Adipocyte (in vitro differentiated cells): Measurements from ENCODE around the gene HAND1.

Experiments
- DNase-seq: peaks from one replicate; pipeline ENCODE4 v3.0.0-alpha.2; 2015; ENCODE audit warnings: low read depth
- H3K27me3 ChIP-seq: replicated peaks from 2 replicates; pipeline ENCODE4 v1.7.0; 2013; ENCODE audit warnings: mild to moderate bottlenecking, low read length, moderate library complexity; ENCODE audit not compliant: control insufficient read depth, insufficient read depth
- H3K36me3 ChIP-seq: 2 replicates; pipeline ENCODE4 v1.7.0; 2013; ENCODE audit warnings: low read length, mild to moderate bottlenecking, moderate library complexity; ENCODE audit not compliant: control insufficient read depth, insufficient read depth, severe bottlenecking
- H3K4me1 ChIP-seq: 2 replicates; pipeline ENCODE4 v1.7.0; 2013; ENCODE audit warnings: mild to moderate bottlenecking, low read length, moderate library complexity; ENCODE audit not compliant: control insufficient read depth, insufficient read depth
- H3K4me3 ChIP-seq: 2 replicates; pipeline ENCODE4 v1.7.0; 2013; ENCODE audit warnings: mild to moderate bottlenecking, low read length, moderate library complexity
- H3K9ac ChIP-seq: 2 replicates; pipeline ENCODE4 v1.7.0; 2013; ENCODE audit warnings: mild to moderate bottlenecking, low read length, moderate library complexity
- H3K9me3 ChIP-seq: 2 replicates; pipeline ENCODE4 v1.7.0; 2013; ENCODE audit warnings: mild to moderate bottlenecking, low read length, moderate library complexity; ENCODE audit not compliant: control insufficient read depth

The HAND1 gene

DNA sequence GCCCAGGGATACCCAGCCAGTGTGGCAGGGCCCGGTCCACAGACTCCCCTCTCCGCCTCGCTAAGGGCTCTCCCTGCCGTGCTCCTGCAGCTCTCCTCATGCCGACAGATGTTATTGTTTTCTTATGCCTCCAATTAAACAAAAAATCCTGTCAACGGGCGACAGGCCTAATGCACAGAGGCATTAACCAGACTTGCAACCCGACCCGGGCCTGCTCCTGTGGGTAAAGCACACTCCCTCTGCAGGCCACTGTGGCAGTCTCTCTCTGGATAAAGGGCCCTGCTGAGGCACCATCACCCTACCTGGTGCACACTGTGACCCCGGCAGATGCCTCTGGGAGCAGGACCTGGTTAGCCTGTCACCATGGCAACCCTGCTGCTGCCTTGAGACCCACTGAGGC, 27.5 kb upstream of the HAND1 start:
- Histone ChIP-seq H3K4me1 (no peaks in the 10 kb centered on the region), H3K9me3 (no peaks in the 10 kb centered on the region), H3K4me3 (no peak overlapping the region), H3K36me3 (no peaks in the 10 kb centered on the region), H3K9ac (no peak overlapping the region), H3K27me3 (peaks cover 48% of the 10 kb centered on the region)
- DNase-seq, result no peak

DNA sequence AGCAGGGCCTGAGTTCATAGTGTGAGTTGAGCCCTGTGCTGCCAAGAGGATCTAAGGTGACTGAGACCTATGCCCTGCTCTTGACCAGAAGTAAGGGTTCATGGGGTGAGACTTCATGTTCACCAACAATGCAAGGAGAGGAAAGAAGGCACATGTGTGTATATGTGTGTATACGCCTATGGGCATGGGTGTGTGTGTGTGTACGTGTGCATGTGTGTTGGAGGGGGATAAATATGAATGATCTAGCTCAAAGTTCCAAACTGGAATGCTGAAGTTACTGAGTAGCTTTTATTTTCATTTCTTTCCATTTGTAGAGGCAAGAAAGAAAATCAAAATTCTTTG, 25.6 kb upstream of the HAND1 start:
- H3K27me3 ChIP-seq, result peaks cover 40% of the 10 kb centered on the region
- no peak overlapping the region for H3K9ac ChIP-seq
- no peaks in the 10 kb centered on the region for H3K4me1 ChIP-seq
- no peaks in the 10 kb centered on the region for H3K9me3 ChIP-seq
- H3K36me3 ChIP-seq, result no peaks in the 10 kb centered on the region
- DNase-seq, result no peak
- no peak overlapping the region for H3K4me3 ChIP-seq

DNA sequence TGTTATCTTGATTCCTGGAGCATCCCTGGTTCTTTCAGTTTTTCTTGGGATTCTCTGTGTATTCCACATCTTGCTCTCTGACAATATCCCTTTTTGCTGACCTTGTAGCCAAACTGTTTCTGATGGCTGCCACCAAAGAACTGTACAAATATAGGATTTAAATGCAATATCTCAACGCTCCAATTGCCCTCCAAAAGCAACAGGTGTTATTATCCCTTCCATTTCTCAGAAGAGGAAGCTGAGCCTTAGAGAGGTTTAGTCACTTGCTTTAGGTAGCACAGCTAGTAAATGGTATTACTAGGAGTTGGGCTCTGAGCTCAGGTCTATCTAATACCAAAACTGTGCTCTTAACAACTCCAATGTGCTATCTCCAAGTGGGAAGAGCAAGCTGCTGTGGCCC, 24.2 kb upstream of the HAND1 start:
- Histone ChIP-seq H3K9ac (no peak overlapping the region), H3K9me3 (no peaks in the 10 kb centered on the region), H3K4me3 (no peak overlapping the region), H3K27me3 (peaks cover 47% of the 10 kb centered on the region), H3K4me1 (no peaks in the 10 kb centered on the region), H3K36me3 (no peaks in the 10 kb centered on the region)
- no peak for DNase-seq

DNA sequence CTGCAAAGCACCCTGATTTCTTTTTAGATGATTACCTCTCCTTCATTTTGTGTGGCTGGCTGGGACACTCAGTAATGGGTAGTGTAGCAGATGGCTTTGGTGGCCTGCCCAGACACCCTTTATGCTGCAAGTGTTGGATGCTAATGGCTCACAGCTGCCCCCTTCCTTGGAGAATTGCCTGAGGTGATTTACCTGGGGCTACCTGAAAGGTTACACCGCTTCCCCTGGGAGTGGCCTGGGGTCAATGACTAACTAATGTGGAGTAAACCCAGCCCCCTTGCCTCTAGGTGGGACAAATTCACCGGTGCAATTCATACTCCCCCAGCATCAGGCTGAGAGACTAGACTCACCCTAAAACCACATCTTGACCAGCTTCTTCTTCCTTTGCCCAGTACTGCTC, 23.5 kb upstream of the HAND1 start:
- H3K27me3 ChIP-seq, result peaks cover 43% of the 10 kb centered on the region
- H3K9me3 ChIP-seq, result no peaks in the 10 kb centered on the region
- H3K9ac ChIP-seq, result no peak overlapping the region
- H3K36me3 ChIP-seq, result no peaks in the 10 kb centered on the region
- H3K4me3 ChIP-seq, result no peak overlapping the region
- no peaks in the 10 kb centered on the region for H3K4me1 ChIP-seq
- no peak for DNase-seq

DNA sequence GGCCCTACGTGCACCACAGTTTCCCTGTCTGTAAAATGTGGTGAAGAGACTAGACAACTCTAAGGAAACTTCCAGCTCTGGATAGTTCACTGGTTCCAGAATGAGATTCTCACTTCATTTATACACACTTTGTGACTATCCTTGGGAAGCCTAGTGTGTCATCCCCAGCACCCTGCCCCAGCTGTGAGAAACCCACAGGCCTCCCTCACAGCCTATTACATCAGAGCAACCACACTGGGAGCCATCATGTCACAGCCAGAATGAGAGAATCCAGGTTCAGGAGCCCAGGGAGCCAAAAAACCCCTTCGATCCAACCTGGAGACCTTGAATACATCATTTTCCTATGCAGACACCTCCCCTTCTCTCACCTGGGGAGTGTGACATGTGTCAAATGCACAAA, 21.0 kb upstream of the HAND1 start:
- Histone ChIP-seq H3K9me3 (no peaks in the 10 kb centered on the region), H3K27me3 (peaks cover 57% of the 10 kb centered on the region), H3K4me1 (no peaks in the 10 kb centered on the region), H3K9ac (no peak overlapping the region), H3K4me3 (no peak overlapping the region), H3K36me3 (no peaks in the 10 kb centered on the region)
- no peak for DNase-seq

DNA sequence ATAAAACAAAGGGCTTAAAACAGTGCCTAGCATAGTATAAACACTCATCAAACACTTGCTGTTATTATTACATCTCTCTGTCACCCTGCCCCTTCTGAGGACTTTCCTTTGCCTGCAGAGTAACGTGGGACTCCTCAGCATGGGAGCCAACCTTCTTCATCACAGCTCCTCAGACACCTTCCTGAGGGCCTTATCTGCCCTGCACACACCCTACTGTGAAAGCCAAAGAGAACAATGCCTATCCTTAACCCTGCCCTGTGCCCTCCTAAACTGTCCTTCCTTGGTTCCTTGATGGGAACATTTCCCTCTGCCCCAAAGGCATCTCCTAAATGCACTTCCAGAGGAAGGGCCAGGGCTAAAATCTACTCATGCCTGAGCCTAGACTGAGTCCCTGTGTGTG, 20.6 kb upstream of the HAND1 start:
- Histone ChIP-seq H3K9ac (no peak overlapping the region), H3K4me3 (no peak overlapping the region), H3K27me3 (peaks cover 61% of the 10 kb centered on the region), H3K36me3 (no peaks in the 10 kb centered on the region), H3K9me3 (no peaks in the 10 kb centered on the region), H3K4me1 (no peaks in the 10 kb centered on the region)
- DNase-seq, result no peak

DNA sequence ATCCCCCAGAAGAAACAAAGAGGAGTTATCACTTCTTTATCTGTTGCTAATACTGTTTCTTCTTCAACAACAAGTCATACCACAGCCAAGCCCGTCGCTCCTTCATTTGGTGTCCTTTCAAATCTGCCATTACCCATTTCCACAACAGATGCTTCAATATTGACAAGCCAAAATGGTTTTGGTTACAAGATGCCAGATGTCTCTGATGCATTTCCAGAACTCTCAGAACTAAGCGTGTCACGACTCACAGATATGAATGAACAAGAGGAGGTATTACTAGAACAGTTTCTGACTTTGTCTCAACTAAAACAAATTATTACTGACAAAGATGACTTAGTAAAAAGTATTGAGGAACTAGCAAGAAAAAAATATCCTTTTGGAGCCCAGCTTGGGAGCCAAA, 16.0 kb upstream of the HAND1 start:
- H3K9ac ChIP-seq, result no peak overlapping the region
- H3K36me3 ChIP-seq, result no peaks in the 10 kb centered on the region
- H3K9me3 ChIP-seq, result no peaks in the 10 kb centered on the region
- no peaks in the 10 kb centered on the region for H3K4me1 ChIP-seq
- H3K4me3 ChIP-seq, result no peak overlapping the region
- peaks cover 71% of the 10 kb centered on the region for H3K27me3 ChIP-seq
- no peak for DNase-seq

DNA sequence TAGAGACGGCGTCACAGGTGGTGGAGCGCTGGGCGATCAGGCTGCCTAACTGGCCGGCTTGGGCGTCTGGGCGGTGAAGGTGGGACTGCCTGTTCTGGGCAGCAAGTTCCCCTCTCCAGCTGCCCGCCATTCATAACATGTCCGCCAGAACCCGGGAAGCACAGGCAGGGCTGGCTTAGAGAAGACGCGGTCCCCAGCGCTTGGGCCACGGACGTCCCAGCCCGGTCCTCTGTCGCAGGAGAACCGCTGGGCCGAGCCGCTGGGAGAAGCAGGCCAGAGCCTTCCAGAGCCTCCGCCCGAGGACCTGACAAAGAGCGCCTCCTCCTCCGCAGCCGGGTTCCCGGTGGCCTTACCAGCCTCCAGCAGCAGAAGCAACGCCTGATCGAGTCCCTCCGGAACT, 15.2 kb upstream of the HAND1 start:
- Histone ChIP-seq H3K36me3 (no peaks in the 10 kb centered on the region), H3K4me3 (no peak overlapping the region), H3K9ac (no peak overlapping the region), H3K4me1 (no peaks in the 10 kb centered on the region), H3K27me3 (peaks cover 70% of the 10 kb centered on the region), H3K9me3 (no peaks in the 10 kb centered on the region)
- no peak for DNase-seq

DNA sequence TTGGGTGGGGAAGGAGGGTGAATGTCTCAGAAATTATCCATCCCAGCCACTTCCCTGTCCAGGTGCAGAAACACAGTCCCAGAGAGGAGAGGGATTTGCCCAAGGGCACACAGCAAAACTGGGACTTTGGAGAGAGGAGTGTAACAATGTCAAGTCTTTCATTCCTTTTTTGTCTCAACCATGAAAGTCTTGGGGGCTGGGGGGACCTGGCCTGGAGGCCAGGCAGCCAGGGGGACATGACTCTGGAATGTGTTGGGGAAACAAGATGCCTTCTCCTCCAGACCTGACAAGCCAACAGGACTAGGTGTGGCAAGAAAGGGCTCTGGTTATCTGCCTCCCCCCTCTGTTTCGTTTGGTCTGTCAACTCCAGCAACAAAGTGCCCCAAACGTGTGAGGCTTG, 13.9 kb upstream of the HAND1 start:
- H3K4me1 ChIP-seq, result no peaks in the 10 kb centered on the region

DNA sequence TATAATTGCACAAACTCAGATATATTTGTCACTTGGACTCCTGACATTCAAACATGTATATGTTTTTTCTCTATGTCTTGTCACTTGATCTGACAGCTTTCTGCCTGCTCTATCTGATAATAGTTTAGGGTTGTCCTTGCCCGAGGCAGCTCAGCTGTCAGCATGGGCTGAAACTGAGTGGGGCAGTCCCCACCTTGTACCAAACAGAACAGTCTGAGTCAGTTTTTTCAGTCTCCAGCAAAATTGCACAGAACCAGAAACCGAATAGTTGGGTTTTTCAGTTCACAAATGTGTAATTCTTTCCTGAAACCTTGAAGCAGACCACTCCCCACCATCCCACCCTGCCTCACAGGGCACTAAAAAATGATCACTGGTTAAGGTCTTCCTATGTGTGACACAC, 9.5 kb upstream of the HAND1 start:
- H3K9me3 ChIP-seq, result no peaks in the 10 kb centered on the region
- DNase-seq, result no peak
- no peak overlapping the region for H3K4me3 ChIP-seq
- peaks cover 82% of the 10 kb centered on the region for H3K27me3 ChIP-seq
- H3K4me1 ChIP-seq, result no peaks in the 10 kb centered on the region
- H3K9ac ChIP-seq, result no peak overlapping the region
- no peaks in the 10 kb centered on the region for H3K36me3 ChIP-seq

More for the DNA sequence above, 13.9 kb upstream of the HAND1 start:
- H3K4me3 ChIP-seq, result no peak overlapping the region
- no peaks in the 10 kb centered on the region for H3K9me3 ChIP-seq
- no peak overlapping the region for H3K9ac ChIP-seq
- DNase-seq, result no peak
- H3K27me3 ChIP-seq, result peaks cover 72% of the 10 kb centered on the region
- H3K36me3 ChIP-seq, result no peaks in the 10 kb centered on the region

DNA sequence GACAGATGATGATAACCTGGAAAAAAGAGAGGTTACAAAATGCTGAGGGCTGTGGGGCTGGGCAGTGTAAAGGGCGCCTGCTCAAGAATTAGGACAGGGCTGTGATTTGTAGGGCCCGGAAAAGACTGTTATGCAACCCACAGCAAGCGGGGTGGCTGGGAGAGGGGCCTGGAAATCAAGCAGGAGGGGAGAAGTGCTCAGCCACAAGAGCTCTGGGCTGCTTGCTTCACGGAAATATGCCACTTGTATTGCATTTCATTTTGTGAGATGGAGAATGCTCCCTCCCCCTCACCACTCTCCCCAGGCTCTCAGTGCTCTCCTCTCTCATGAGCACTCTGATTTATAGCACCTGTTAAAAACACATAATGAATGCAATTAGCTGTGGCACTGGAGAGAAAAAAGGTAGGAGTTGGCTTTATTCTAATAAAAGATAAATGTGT, 8.4 kb upstream of the HAND1 start:
- Histone ChIP-seq H3K4me3 (no peak overlapping the region), H3K36me3 (no peaks in the 10 kb centered on the region), H3K4me1 (no peaks in the 10 kb centered on the region), H3K9ac (no peak overlapping the region), H3K9me3 (peaks cover 7% of the 10 kb centered on the region), H3K27me3 (peaks cover 86% of the 10 kb centered on the region)
- DNase-seq, result no peak

DNA sequence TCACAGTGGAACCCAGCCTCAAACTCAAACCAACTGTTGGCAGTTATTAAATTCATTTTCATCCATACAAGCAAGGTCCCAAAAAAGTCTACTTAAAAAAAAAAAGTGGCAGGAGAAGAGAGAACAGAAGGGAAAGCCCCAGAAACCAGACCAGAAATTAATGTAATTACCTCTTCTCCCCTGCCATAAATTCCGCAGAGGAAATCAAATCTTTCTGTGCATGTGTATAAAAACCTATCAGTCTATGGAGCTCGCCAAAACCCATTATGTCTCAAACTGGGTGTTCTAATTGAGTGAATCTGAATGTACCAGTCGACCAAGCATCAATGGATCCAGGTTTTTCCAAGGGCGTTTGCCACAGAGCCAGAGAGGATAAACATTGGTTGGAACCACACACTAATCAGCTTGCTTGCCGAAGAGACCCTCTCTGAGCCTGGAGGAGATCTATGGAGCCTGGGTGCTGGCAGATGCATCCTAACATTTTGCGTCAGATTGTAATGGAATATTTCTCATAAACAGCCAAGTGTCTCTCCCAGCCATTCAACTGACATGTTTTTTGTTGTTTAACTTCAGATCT, 7.9 kb upstream of the HAND1 start:
- Histone ChIP-seq H3K9ac (no peak overlapping the region), H3K4me3 (no peak overlapping the region), H3K27me3 (peaks cover 91% of the 10 kb centered on the region), H3K4me1 (no peaks in the 10 kb centered on the region), H3K9me3 (peaks cover 9% of the 10 kb centered on the region), H3K36me3 (no peaks in the 10 kb centered on the region)
- no peak for DNase-seq
